Fibroblast of lung (primary cell): ENCODE measurements around the gene EEPD1. TPM values are rescaled to one million over a fixed set of nuclear protein-coding genes. Genes with fewer than 3 reads are reported as not detected.

Source experiments
- DNase-seq, 2 donors: peaks; one replicate each; pipeline versions ENCODE4 v3.0.0 to v3.0.0-alpha.2; 2010; ENCODE audit warnings: low read depth in 2 of 2
- H2AFZ ChIP-seq: 2 replicates; pipeline ENCODE4 v1.5.1; 2012; ENCODE audit warnings: low read length, control low read depth, inconsistent platforms
- H3K27ac ChIP-seq: 2 replicates; pipeline ENCODE4 v1.5.1; 2011; ENCODE audit warnings: low read length, control low read depth; ENCODE audit not compliant: insufficient read depth
- H3K27me3 ChIP-seq: 2 replicates; pipeline ENCODE4 v1.5.1; 2011; ENCODE audit warnings: mild to moderate bottlenecking, low read length; ENCODE audit not compliant: control insufficient read depth, insufficient read depth
- H3K36me3 ChIP-seq: 2 replicates; pipeline ENCODE4 v1.5.1; 2011; ENCODE audit warnings: low read length; ENCODE audit not compliant: control insufficient read depth, insufficient read depth
- H3K4me1 ChIP-seq: 2 replicates; pipeline ENCODE4 v1.5.1; 2011; ENCODE audit warnings: low read length; ENCODE audit not compliant: control insufficient read depth, insufficient read depth; ENCODE audit errors: extremely low read depth
- H3K4me2 ChIP-seq: 2 replicates; pipeline ENCODE4 v1.5.1; 2011; ENCODE audit warnings: low read length, control low read depth; ENCODE audit not compliant: insufficient read depth; ENCODE audit errors: extremely low read depth
- H3K4me3 ChIP-seq, 4 experiments: fragments of 200-600 bp in 1 of 4; sonication (generic) in 1 of 4; replicated peaks in 1 of 4; 2 replicates each; pipeline ENCODE4 v1.5.1; 2011 to 2016; ENCODE audit warnings: low read length in 4 of 4, low read depth in 3 of 4, mild to moderate bottlenecking in 3 of 4, control low read depth in 2 of 4, inconsistent platforms in 1 of 4, mixed read lengths in 1 of 4; ENCODE audit not compliant: insufficient read depth in 1 of 4; ENCODE audit errors: control extremely low read depth in 1 of 4
- H3K79me2 ChIP-seq: 2 replicates; pipeline ENCODE4 v1.5.1; 2012; ENCODE audit warnings: mild to moderate bottlenecking, low read length, inconsistent platforms; ENCODE audit not compliant: control insufficient read depth, insufficient read depth
- H3K9ac ChIP-seq: 2 replicates; pipeline ENCODE4 v1.5.1; 2011; ENCODE audit warnings: mild to moderate bottlenecking, low read length, control low read depth; ENCODE audit not compliant: insufficient read depth
- H3K9me3 ChIP-seq: 2 replicates; pipeline ENCODE4 v1.5.1; 2012; ENCODE audit warnings: low read depth, low read length; ENCODE audit not compliant: control insufficient read depth, insufficient read depth
- H4K20me1 ChIP-seq: 2 replicates; pipeline ENCODE4 v1.5.1; 2011; ENCODE audit warnings: low read length; ENCODE audit not compliant: control insufficient read depth, insufficient read depth; ENCODE audit errors: extremely low read depth
- CTCF ChIP-seq, 2 donors: IDR thresholded peaks in 1 of 2; conservative IDR thresholded peaks in 1 of 2; 1 replicate in 1 of 2; 2 replicates in 1 of 2; pipeline ENCODE4 v1.5.1; 2011 to 2012; ENCODE audit warnings: low read length in 2 of 2, control low read depth in 1 of 2, inconsistent platforms in 1 of 2, low read depth in 1 of 2, mild to moderate bottlenecking in 1 of 2
- EZH2 ChIP-seq: IDR thresholded peaks from 2 replicates; pipeline ENCODE4 v1.5.1; 2012; ENCODE audit warnings: low read length, control low read depth, mild to moderate bottlenecking; ENCODE audit errors: missing control alignments
- polyA plus RNA-seq, 2 donors: library from polyadenylated mRNA; depleted of rRNA in 1 of 2; stranded (reverse) in 1 of 2; unstranded in 1 of 2; fragments of >200 nt; gene quantifications; 2 replicates each; pipeline ENCODE4 v1.2.1, GENCODE V29; 2011 to 2012; ENCODE audit warnings: missing spikeins in 1 of 2
- total RNA-seq: library from RNA; depleted of rRNA; stranded (reverse); fragments of >200 nt; gene quantifications from 2 replicates; pipeline ENCODE4 v1.2.1, GENCODE V29; 2014

The EEPD1 gene
- total and polyA plus RNA-seq, 2 donors (not counting 1 experiment from before 2014, with no cell fraction given), result 8.4 to 15.9 TPM

- no peaks in the 10 kb centered on the region for H3K27me3 ChIP-seq
- no peak for DNase-seq
Measured at GRCh38 chr7:36300696-36301350, 147.8 kb downstream of the EEPD1 start.

GRCh38 chr7:36301914-36302771 lies 149.1 kb downstream of the EEPD1 start:
- Histone ChIP-seq H3K4me1 (peaks cover 19% of the 10 kb centered on the region), H3K36me3 (no peaks in the 10 kb centered on the region), H3K4me2 (no peak overlapping the region), H3K27ac (no peak overlapping the region), H3K9ac (no peak overlapping the region), H3K27me3 (peaks cover 2% of the 10 kb centered on the region), H4K20me1 (no peaks in the 10 kb centered on the region), H3K9me3 (no peaks in the 10 kb centered on the region), H3K79me2 (no peaks in the 10 kb centered on the region), H3K4me3 (no peak overlapping the region), H2AFZ (no peak overlapping the region)
- DNase-seq, result peak in 1 of 2 donors; percentile 47
- no peak for TF ChIP-seq EZH2
- TF ChIP-seq CTCF (conservative IDR thresholded peaks at IDR 0.05 in 1 of 2, IDR thresholded peaks at IDR 0.05 in 1 of 2; ENCODE audit: low read depth in 1 of 2, low read length in 2 of 2), result no peak

More at GRCh38 chr7:36300696-36301350, 147.8 kb downstream of the EEPD1 start:
- Histone ChIP-seq H3K79me2 (no peaks in the 10 kb centered on the region), H3K9me3 (no peaks in the 10 kb centered on the region), H3K4me2 (no peak overlapping the region), H2AFZ (no peak overlapping the region), H4K20me1 (no peaks in the 10 kb centered on the region), H3K27ac (no peak overlapping the region), H3K36me3 (no peaks in the 10 kb centered on the region), H3K4me1 (peaks cover 19% of the 10 kb centered on the region), H3K4me3 (no peak overlapping the region), H3K9ac (no peak overlapping the region)
- TF ChIP-seq CTCF (conservative IDR thresholded peaks at IDR 0.05 in 1 of 2, IDR thresholded peaks at IDR 0.05 in 1 of 2; ENCODE audit: low read depth in 1 of 2, low read length in 2 of 2), result no peak
- no peak for TF ChIP-seq EZH2

- H3K9ac ChIP-seq, result no peak overlapping the region
- peaks cover 2% of the 10 kb centered on the region for H3K27me3 ChIP-seq
- no peaks in the 10 kb centered on the region for H3K36me3 ChIP-seq
- H3K4me2 ChIP-seq, result peak overlapping the region; percentile 70
- H4K20me1 ChIP-seq, result no peaks in the 10 kb centered on the region
- no peak for TF ChIP-seq EZH2
- no peak for TF ChIP-seq CTCF (conservative IDR thresholded peaks at IDR 0.05 in 1 of 2, IDR thresholded peaks at IDR 0.05 in 1 of 2; ENCODE audit: low read depth in 1 of 2, low read length in 2 of 2)
- no peaks in the 10 kb centered on the region for H3K79me2 ChIP-seq
- DNase-seq, result peak; percentile 90 to 97
- no peak overlapping the region for H3K4me3 ChIP-seq
- peak overlapping the region; percentile 42 for H3K27ac ChIP-seq
- H3K9me3 ChIP-seq, result no peaks in the 10 kb centered on the region
- H2AFZ ChIP-seq, result no peak overlapping the region
- peaks cover 19% of the 10 kb centered on the region for H3K4me1 ChIP-seq
Measured at GRCh38 chr7:36303202-36304098, 150.4 kb downstream of the EEPD1 start.
